ENCODE measurements around the gene MS4A6E.

DNA sequence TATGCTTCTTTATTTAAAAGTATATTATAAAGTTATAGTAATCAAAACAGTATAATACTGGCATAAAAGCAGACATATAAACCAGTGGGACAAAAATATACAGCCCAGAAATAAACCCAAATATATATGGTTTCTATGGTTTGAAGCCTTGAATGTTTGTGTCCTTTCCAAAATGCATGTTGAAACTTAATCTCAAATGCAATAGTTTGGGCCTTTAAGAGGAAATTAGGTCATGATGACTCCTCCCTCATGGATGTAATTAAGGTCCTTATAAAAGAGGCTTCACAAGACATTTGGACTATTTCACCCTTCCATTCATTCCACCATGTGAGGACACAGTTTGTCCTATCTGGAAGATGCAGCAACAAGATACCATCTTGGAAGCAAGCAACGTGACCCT, at the start of gene MS4A6E:
- TF ChIP-seq, protein P1, sequence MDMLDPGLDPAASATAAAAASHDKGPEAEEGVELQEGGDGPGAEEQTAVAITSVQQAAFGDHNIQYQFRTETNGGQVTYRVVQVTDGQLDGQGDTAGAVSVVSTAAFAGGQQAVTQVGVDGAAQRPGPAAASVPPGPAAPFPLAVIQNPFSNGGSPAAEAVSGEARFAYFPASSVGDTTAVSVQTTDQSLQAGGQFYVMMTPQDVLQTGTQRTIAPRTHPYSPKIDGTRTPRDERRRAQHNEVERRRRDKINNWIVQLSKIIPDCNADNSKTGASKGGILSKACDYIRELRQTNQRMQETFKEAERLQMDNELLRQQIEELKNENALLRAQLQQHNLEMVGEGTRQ (IDR thresholded peaks at IDR 0.05; ENCODE audit: borderline replicate concordance, low read depth, low read length), result no peak
- TF ChIP-seq, protein P2, sequence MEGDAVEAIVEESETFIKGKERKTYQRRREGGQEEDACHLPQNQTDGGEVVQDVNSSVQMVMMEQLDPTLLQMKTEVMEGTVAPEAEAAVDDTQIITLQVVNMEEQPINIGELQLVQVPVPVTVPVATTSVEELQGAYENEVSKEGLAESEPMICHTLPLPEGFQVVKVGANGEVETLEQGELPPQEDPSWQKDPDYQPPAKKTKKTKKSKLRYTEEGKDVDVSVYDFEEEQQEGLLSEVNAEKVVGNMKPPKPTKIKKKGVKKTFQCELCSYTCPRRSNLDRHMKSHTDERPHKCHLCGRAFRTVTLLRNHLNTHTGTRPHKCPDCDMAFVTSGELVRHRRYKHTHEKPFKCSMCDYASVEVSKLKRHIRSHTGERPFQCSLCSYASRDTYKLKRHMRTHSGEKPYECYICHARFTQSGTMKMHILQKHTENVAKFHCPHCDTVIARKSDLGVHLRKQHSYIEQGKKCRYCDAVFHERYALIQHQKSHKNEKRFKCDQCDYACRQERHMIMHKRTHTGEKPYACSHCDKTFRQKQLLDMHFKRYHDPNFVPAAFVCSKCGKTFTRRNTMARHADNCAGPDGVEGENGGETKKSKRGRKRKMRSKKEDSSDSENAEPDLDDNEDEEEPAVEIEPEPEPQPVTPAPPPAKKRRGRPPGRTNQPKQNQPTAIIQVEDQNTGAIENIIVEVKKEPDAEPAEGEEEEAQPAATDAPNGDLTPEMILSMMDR (IDR thresholded peaks at IDR 0.05), result no peak
- TF ChIP-seq ELF1 (IDR thresholded peaks at IDR 0.05) (no peak), MEF2A (IDR thresholded peaks at IDR 0.05; ENCODE audit: borderline replicate concordance, low read depth) (no peak), POLR2AphosphoS5 (IDR thresholded peaks at IDR 0.05; ENCODE audit: low read depth, low read length) (no peak), RFX5 (IDR thresholded peaks at IDR 0.05; ENCODE audit: low read length) (no peak), SMC3 (IDR thresholded peaks at IDR 0.05; ENCODE audit: low read depth, low read length) (no peak), RCOR1 (IDR thresholded peaks at IDR 0.05; ENCODE audit: low read length) (no peak), JUND (IDR thresholded peaks at IDR 0.05) (no peak)
- TF ChIP-seq, protein P3, sequence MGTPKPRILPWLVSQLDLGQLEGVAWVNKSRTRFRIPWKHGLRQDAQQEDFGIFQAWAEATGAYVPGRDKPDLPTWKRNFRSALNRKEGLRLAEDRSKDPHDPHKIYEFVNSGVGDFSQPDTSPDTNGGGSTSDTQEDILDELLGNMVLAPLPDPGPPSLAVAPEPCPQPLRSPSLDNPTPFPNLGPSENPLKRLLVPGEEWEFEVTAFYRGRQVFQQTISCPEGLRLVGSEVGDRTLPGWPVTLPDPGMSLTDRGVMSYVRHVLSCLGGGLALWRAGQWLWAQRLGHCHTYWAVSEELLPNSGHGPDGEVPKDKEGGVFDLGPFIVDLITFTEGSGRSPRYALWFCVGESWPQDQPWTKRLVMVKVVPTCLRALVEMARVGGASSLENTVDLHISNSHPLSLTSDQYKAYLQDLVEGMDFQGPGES (IDR thresholded peaks at IDR 0.05; ENCODE audit: low read depth, low read length), result no peak
- TF ChIP-seq, protein P4, sequence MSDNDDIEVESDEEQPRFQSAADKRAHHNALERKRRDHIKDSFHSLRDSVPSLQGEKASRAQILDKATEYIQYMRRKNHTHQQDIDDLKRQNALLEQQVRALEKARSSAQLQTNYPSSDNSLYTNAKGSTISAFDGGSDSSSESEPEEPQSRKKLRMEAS (IDR thresholded peaks at IDR 0.05; ENCODE audit: low read depth), result no peak
